ENCODE data around the gene RBM43.

RBM43 gene

GRCh38 chr2:151217343-151217742 is 44.3 kb downstream of the RBM43 start:
- no peak overlapping the region for H3K27ac ChIP-seq
- no peaks in the 10 kb centered on the region for H3K9me3 ChIP-seq (ENCODE audit: control insufficient read depth, low read length)
- H3K4me1 ChIP-seq: no peaks in the 10 kb centered on the region
- H3K27me3 ChIP-seq (ENCODE audit: control insufficient read depth, insufficient read depth, low read length): no peaks in the 10 kb centered on the region
- no peaks in the 10 kb centered on the region for H3K36me3 ChIP-seq (ENCODE audit: control insufficient read depth, insufficient read depth, low read length)
- TF ChIP-seq, protein P1, sequence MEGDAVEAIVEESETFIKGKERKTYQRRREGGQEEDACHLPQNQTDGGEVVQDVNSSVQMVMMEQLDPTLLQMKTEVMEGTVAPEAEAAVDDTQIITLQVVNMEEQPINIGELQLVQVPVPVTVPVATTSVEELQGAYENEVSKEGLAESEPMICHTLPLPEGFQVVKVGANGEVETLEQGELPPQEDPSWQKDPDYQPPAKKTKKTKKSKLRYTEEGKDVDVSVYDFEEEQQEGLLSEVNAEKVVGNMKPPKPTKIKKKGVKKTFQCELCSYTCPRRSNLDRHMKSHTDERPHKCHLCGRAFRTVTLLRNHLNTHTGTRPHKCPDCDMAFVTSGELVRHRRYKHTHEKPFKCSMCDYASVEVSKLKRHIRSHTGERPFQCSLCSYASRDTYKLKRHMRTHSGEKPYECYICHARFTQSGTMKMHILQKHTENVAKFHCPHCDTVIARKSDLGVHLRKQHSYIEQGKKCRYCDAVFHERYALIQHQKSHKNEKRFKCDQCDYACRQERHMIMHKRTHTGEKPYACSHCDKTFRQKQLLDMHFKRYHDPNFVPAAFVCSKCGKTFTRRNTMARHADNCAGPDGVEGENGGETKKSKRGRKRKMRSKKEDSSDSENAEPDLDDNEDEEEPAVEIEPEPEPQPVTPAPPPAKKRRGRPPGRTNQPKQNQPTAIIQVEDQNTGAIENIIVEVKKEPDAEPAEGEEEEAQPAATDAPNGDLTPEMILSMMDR (IDR thresholded peaks at IDR 0.05): no peak
- no peak overlapping the region for H3K9ac ChIP-seq
- no peak overlapping the region for H3K4me3 ChIP-seq (ENCODE audit: low read depth, low read length)
- H2AFZ ChIP-seq: no peak overlapping the region
- H3K4me2 ChIP-seq (ENCODE audit: low read length): no peak overlapping the region
- H3K79me2 ChIP-seq: no peaks in the 10 kb centered on the region

- no peaks in the 10 kb centered on the region for H3K79me2 ChIP-seq
- no peak overlapping the region for H3K9ac ChIP-seq
- no peaks in the 10 kb centered on the region for H3K9me3 ChIP-seq (ENCODE audit: control insufficient read depth, low read length)
- H2AFZ ChIP-seq: no peak overlapping the region
- no peaks in the 10 kb centered on the region for H3K36me3 ChIP-seq (ENCODE audit: control insufficient read depth, insufficient read depth, low read length)
- TF ChIP-seq, protein P1 (IDR thresholded peaks at IDR 0.05): no peak
- H3K27me3 ChIP-seq (ENCODE audit: control insufficient read depth, insufficient read depth, low read length): no peaks in the 10 kb centered on the region
- H3K27ac ChIP-seq: no peak overlapping the region
- H3K4me1 ChIP-seq: no peaks in the 10 kb centered on the region
- H3K4me3 ChIP-seq (ENCODE audit: low read depth, low read length): no peak overlapping the region
- no peak overlapping the region for H3K4me2 ChIP-seq (ENCODE audit: low read length)
Observed at GRCh38 chr2:151207100-151207499, 54.6 kb downstream of the RBM43 start.

- Histone ChIP-seq H3K27me3 (ENCODE audit: control insufficient read depth, insufficient read depth, low read length) (no peaks in the 10 kb centered on the region), H3K27ac (no peak overlapping the region), H3K4me1 (no peaks in the 10 kb centered on the region)
Observed at GRCh38 chr2:151206446-151206968, 55.2 kb downstream of the RBM43 start.

GRCh38 chr2:151205571-151205970 is 56.1 kb downstream of the RBM43 start:
- Histone ChIP-seq H3K4me2 (ENCODE audit: low read length) (no peak overlapping the region), H3K9me3 (ENCODE audit: control insufficient read depth, low read length) (no peaks in the 10 kb centered on the region), H3K4me1 (no peaks in the 10 kb centered on the region), H3K27ac (no peak overlapping the region), H3K9ac (no peak overlapping the region), H3K36me3 (ENCODE audit: control insufficient read depth, insufficient read depth, low read length) (no peaks in the 10 kb centered on the region), H3K27me3 (ENCODE audit: control insufficient read depth, insufficient read depth, low read length) (no peaks in the 10 kb centered on the region), H3K79me2 (no peaks in the 10 kb centered on the region), H2AFZ (no peak overlapping the region), H3K4me3 (ENCODE audit: low read depth, low read length) (no peak overlapping the region)
- TF ChIP-seq, protein P1 (IDR thresholded peaks at IDR 0.05): no peak

More at GRCh38 chr2:151206446-151206968, 55.2 kb downstream of the RBM43 start:
- Histone ChIP-seq H2AFZ (no peak overlapping the region), H3K4me2 (ENCODE audit: low read length) (no peak overlapping the region), H3K9me3 (ENCODE audit: control insufficient read depth, low read length) (no peaks in the 10 kb centered on the region), H3K4me3 (ENCODE audit: low read depth, low read length) (no peak overlapping the region), H3K9ac (no peak overlapping the region), H3K36me3 (ENCODE audit: control insufficient read depth, insufficient read depth, low read length) (no peaks in the 10 kb centered on the region), H3K79me2 (no peaks in the 10 kb centered on the region)
- TF ChIP-seq, protein P1 (IDR thresholded peaks at IDR 0.05): no peak

DNA sequence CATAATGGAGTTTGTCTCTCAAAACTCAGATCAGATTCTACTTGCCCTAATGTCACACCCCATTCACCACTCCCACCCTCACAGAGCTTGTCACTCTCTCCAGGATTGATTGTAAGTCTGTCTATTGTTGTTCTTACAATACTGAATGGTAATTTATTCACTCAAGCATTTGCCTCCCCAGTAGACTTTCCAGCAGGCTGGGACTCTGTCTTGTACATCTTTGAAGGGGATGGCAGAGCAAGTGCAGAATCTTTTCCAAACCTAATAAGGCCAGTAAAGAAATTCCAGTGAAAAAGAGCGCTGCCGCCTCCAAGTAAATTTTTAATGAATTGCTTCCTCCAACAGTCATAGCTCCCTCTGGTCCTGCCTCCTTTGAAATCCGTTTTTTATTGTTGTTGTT is 56.9 kb downstream of the RBM43 start:
- no peaks in the 10 kb centered on the region for H3K79me2 ChIP-seq
- H2AFZ ChIP-seq: no peak overlapping the region
- no peak overlapping the region for H3K9ac ChIP-seq
- no peak overlapping the region for H3K4me3 ChIP-seq (ENCODE audit: low read depth, low read length)
- no peaks in the 10 kb centered on the region for H3K4me1 ChIP-seq
- H3K9me3 ChIP-seq (ENCODE audit: control insufficient read depth, low read length): no peaks in the 10 kb centered on the region
- H3K27me3 ChIP-seq (ENCODE audit: control insufficient read depth, insufficient read depth, low read length): no peaks in the 10 kb centered on the region
- H3K4me2 ChIP-seq (ENCODE audit: low read length): no peak overlapping the region
- no peak overlapping the region for H3K27ac ChIP-seq
- TF ChIP-seq, protein P1 (IDR thresholded peaks at IDR 0.05): no peak
- no peaks in the 10 kb centered on the region for H3K36me3 ChIP-seq (ENCODE audit: control insufficient read depth, insufficient read depth, low read length)

Data from parathyroid adenoma (tissue), 2 donors.